GM21526 (cell line): Measurements from ENCODE around the gene ICAM2.
"Not testable (repeated sequence)": the region's sequence is repeated elsewhere in the genome, so short reads cannot be mapped to it uniquely, and the experiment has no call there.

ENCODE experiments used
- ATAC-seq: cut with Tn5 transposase; IDR thresholded peaks from one replicate; pipeline ENCODE4 v1.9.1; 2021; ENCODE audit warnings: moderate library complexity; ENCODE audit not compliant: unreplicated experiment, low FRiP score

Gene ICAM2

DNA sequence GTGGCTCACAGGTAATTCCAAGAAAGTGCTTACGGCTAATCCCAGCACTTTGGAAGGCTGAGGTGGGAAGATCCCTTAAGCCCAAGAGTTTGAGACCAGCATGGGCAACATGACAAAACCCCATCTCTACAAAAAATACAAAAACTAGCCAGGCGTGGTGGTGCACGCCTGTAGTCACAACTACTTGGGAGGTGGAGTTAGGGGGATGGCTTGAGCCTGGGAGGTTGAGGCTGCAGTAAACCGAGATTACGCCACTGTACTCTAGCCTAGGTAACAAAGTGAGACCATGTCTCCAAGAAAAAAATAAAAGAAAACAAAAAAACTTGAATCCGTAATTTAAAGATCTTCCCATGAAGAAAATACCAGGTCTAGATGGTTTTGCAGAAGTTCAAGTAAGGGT is 5.0 kb downstream of the ICAM2 start:
- ATAC-seq = no peak

- ATAC-seq = no peak
Observed at GRCh38 chr17:64009571-64010402, 10.6 kb downstream of the ICAM2 start.

DNA sequence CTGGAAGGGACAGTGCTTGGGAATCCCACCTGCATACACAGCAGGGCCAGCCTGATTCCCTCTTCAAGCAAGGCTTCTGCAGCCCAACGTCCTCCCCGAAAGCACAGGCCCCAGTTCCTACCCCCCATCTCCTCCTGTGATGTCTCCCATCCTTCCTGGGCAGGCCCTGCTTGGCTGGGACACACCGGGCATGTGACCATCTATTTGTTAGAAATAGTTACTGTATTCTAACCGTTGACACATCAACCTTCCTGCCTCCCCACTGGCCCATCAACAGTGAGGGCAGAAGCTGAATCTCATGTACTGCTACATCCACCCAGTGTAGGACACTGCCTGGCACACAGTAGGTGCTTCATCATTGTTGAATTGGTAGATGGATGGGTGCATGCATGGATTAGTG is 11.6 kb downstream of the ICAM2 start:
- no peak for ATAC-seq

DNA sequence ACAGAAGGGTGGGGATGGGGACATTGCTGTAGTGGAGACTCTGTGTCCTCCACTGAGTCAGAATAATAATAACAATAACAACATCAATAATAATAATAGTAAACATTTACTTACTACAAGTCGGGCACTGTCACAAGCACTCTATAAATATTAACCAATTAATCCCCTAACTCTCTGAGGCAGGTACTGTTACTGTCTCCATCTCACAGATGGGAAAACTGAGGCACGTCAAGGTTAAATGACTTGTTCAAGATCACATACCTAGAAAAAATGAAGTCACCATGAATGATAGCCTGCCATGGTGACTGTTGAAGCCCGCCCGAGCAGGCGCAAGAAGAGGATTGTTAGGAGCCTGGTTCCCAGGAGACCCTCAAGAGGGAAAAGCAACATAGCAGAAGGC is 12.1 kb downstream of the ICAM2 start:
- no peak for ATAC-seq

GRCh38 chr17:64007838-64008282 is 12.6 kb downstream of the ICAM2 start:
- no peak for ATAC-seq

- ATAC-seq = not testable (repeated sequence)
Observed at GRCh38 chr17:64007089-64007837, 13.2 kb downstream of the ICAM2 start.

GRCh38 chr17:64006361-64007088 is 13.9 kb downstream of the ICAM2 start:
- ATAC-seq = no peak

DNA sequence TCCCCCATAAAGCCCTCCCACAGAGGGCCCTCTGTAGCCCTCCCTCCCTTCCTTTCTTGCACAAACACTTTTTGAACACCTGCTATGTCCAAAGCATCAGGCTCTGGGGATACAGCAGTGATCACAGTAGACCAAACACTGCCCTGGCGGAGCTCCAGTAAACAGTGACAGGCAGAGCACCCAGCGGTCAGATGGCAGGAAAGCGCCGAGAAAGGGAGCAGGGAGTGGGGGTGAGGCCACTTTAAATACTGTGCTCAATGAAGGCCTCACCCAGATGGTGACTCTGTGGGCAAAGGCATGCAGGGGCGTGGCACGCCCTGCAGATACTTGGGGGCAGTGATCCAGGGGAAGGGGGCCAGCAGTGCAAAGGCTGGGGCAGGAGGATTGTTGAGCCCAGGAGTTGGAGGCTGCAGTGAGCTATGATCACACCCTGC is 14.7 kb downstream of the ICAM2 start:
- no peak for ATAC-seq

DNA sequence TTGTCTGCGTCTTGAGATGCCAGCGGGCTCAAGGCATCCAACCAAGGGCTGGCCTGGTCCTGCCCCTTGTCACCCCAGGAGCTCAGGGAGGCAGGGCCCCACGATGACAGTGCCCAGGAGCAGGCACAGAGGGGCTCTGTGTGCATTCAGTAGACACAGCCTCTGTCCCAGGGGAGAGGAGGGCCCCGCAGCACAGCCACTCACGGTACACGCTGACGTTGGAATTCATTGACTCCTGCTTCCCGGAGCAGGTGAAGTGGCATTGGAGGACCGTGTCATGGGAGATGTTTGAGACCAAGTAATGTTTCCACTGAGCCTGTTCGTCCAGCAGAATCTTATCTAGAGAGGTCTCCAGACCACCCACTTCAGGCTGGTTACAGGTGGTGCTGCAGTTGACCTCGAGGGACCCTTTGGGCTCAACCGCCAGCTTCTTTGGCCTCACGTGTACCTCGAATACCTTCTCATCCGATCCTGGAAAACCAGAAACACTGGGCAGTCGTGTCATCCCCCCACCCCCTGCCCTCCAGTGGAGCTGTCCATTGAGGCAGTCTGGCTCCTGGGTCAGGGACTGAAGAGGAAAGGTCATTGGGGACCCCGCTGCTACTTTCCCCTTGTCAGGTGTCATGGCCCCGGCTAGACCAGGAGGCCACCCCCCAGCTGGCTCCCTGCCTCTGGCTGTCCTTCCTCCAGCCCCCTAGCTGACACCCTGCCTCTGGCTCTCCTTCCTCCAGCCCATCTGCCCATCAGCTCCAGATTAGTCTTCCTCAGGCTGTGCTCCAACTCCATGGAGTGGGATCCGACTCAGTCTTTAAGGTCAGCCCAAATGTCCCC is 15.3 kb downstream of the ICAM2 start:
- ATAC-seq = no peak

GRCh38 chr17:64004218-64004770 is 16.1 kb downstream of the ICAM2 start:
- no peak for ATAC-seq

- ATAC-seq = no peak
Observed at GRCh38 chr17:64003526-64004121, 16.8 kb downstream of the ICAM2 start.

GRCh38 chr17:64002658-64003525 is 17.5 kb downstream of the ICAM2 start:
- ATAC-seq = no peak

DNA sequence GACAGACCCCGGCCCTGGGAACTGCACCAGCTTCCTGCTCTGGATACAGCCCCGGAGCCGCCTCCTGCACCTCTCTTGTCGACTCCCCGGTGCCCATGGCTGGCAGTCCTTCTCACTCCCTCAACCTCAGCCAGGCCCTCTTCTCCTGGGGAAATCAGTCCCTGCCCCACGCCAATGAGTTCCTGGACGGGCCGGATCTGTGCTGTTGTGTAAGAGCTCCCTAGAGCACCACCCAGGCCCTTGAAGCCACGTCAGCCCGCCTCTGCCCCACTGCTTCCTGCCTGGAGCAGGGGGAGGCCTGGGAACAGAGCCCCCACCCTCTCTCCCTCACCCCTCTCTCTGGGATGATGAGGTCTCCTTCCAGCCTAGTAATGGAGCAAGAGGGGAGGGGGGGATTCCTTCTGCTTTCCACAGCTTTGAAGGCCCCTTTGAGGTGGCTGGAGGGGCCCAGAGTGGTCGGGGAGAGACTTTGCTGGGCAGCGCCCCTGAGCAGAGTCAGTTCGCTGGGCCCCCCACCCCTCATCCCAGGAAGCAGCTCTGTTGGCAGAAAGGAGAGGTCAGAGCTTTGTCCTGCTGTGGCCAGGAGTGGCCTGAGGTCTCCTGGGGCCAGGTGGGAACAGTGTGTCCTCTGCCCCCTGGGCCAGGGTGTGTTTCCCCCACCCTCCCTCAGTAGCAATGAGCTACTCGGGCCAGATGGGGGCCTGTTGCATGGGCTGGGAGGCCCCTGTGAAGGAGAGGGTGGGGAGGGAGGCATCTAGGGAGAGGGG is 18.5 kb downstream of the ICAM2 start:
- no peak for ATAC-seq

- ATAC-seq = no peak
Observed at GRCh38 chr17:64001091-64001579, 19.3 kb downstream of the ICAM2 start.

DNA sequence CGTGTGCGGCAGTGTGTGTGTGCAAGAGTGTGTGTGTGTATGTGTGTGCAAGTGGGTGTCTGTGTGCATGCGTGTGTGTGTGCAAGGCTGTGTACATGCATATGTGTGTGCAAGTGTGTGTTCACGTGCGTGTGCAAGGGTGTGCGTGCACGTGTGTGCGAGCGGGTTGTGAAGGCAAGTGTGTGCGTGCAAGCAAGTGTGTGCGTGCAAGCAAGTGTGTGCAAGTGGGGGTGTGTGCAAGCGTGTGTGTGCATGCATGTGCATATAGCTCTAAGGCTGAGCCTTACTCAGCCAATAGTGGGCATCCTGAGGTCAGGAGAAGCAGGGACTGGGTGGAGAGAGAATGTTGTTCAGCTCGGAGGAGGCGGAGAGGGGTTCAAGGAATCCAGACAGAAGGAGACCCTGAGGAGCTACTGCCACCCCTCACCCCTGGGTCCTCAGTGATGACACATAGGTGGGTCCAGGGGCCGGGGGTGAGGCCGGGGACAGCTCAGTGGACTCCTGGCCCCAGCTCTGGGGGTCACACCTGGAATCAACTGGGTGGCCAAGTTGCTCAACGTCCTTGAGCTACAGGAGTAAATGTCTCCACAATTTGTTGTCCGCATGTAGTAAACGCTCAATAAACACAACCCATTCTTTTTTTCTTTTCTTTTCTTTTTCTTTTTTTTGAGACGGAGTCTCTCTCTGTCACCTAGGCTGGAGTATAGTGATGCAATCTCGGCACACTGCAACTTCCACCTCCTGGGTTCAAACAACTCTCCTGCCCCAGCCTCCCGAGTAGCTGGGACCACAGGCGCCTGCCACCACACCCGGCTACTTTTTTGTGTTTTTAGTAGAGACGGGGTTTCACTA is 20.5 kb downstream of the ICAM2 start:
- no peak for ATAC-seq

DNA sequence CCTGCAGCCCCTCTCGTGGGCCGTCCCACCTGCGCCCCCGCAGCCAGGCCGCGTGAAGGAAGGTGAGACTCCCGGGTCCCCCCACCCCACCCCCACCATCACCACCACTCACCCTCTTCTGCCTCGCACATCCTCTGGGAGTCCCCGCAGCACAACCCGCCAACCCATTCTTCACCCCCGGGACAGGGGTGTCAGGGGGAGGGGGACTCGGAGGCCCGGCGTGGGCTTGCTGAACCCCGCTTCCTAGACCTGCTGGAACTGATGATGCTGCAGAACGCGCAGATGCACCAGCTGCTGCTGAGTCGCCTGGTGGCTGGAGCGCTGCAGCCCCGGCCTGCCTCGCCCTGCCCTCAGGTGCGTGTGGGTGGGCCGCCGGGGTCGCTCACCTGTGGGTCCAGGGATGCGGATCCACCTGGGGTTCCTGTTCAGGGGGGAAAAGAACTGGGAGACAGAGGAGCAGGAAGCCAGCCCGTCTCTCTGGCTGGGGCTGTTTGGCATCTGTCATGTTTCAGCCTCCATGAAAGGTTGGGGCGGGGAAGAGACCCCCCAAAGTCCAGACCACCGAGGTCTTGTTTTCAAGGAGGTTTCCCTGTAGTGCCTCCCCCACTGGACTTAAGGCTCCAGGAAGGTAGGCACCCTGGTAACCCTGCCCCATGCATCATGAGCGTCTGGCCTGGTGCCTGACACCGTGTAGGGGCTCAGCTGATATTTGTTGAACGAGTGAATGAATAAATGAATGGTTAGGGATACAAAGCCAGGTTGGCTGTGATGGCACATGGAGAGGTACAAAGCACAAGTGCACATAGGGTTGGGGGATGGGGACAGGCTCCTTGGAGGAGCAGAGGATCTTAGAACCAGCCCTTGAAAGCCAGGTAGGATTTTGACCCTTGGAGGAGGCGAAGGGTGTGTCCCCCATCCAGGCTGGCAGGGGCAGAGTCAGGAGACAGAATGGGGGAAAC is 21.4 kb downstream of the ICAM2 start:
- ATAC-seq = no peak
